Muscle of leg (tissue), 11 donors: ENCODE results near the gene PIK3C2G. TPM values are rescaled to one million over a fixed set of nuclear protein-coding genes. Genes with fewer than 3 reads are reported as not detected.

Source experiments
- DNase-seq: peaks from one replicate; pipeline ENCODE4 v3.0.0; 2013
- H3K27ac ChIP-seq: one replicate; pipeline ENCODE4 v1.5.1; 2013; ENCODE audit warnings: mild to moderate bottlenecking, low read length, control low read depth
- H3K27me3 ChIP-seq: one replicate; pipeline ENCODE4 v1.6.1; 2013; ENCODE audit warnings: low read length; ENCODE audit not compliant: control insufficient read depth, insufficient read depth
- H3K36me3 ChIP-seq: one replicate; pipeline ENCODE4 v1.6.1; 2013; ENCODE audit warnings: low read length; ENCODE audit not compliant: control insufficient read depth, insufficient read depth
- H3K4me1 ChIP-seq: one replicate; pipeline ENCODE4 v1.6.1; 2013; ENCODE audit warnings: low read length; ENCODE audit not compliant: control insufficient read depth, insufficient read depth
- H3K4me3 ChIP-seq: one replicate; pipeline ENCODE4 v1.5.1; 2013; ENCODE audit warnings: low read length, control low read depth
- H3K9me3 ChIP-seq: replicated peaks from 2 replicates; pipeline ENCODE4 v1.6.1; 2013; ENCODE audit warnings: low read depth, low read length; ENCODE audit not compliant: control insufficient read depth
- WGBS: methylation state at CpG from one replicate; pipeline ENCODE4 v1.1.5; 2013; ENCODE audit warnings: missing lambda C conversion rate; ENCODE audit not compliant: insufficient coverage; 5-methylcytosine and 5-hydroxymethylcytosine counted together
- polyA plus RNA-seq, 8 donors: library from polyadenylated mRNA; unstranded; fragments of 120-200 nt; gene quantifications; one replicate each; pipeline versions ENCODE4 v1.2.1 to v1.2.3, GENCODE V29; 2013; ENCODE audit warnings: inconsistent platforms in 1 of 8, low replicate concordance in 1 of 8; ENCODE audit not compliant: insufficient read length in 8 of 8, insufficient read depth in 1 of 8
- total RNA-seq: library from RNA; stranded (reverse); fragments of 120-200 nt; gene quantifications from one replicate; pipeline ENCODE4 v1.2.4, GENCODE V29; 2013

The PIK3C2G gene
- total and polyA plus RNA-seq, 9 donors: 0.04 to 1.3 (median 0.27) TPM

GRCh38 chr12:18567787-18568186 is 306.5 kb downstream of the PIK3C2G start:
- Histone ChIP-seq H3K27ac (no peak overlapping the region), H3K4me1 (no peaks in the 10 kb centered on the region), H3K9me3 (no peaks in the 10 kb centered on the region), H3K4me3 (no peak overlapping the region), H3K36me3 (no peaks in the 10 kb centered on the region), H3K27me3 (no peaks in the 10 kb centered on the region)
- 60% methylated on average over 1 of the region's 2 CpGs for WGBS
- no peak for DNase-seq

DNA sequence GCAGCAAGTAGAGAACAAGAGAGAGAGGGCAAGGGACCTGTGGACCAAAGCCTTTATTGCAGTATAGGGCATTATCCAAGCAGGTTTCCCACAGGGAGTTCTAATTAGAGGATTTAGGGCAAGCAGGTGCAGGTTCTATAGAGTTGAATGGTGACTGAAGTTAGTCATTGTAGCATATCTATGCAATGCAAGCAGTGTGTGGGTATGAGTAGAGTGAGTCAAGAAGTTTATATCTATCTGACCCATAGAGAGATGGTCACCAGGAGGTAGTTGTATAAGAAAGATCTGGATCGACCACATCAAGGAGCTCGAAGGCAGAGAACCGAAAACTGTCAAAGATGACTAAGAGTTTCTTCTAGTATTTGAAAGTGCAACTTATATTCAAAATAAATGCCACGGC is 309.2 kb downstream of the PIK3C2G start:
- H3K9me3 ChIP-seq: no peaks in the 10 kb centered on the region
- H3K27me3 ChIP-seq: no peaks in the 10 kb centered on the region
- no peak overlapping the region for H3K4me3 ChIP-seq
- H3K36me3 ChIP-seq: no peaks in the 10 kb centered on the region
- no peak for DNase-seq
- WGBS: no CpG with 5 or more reads among the region's 4 CpGs
- H3K4me1 ChIP-seq: no peaks in the 10 kb centered on the region
- H3K27ac ChIP-seq: no peak overlapping the region

- Histone ChIP-seq H3K4me1 (no peaks in the 10 kb centered on the region), H3K36me3 (no peaks in the 10 kb centered on the region), H3K4me3 (no peak overlapping the region), H3K27ac (no peak overlapping the region), H3K27me3 (no peaks in the 10 kb centered on the region), H3K9me3 (no peaks in the 10 kb centered on the region)
- WGBS: no CpG with 5 or more reads among the region's 1 CpG
- no peak for DNase-seq
These were observed 314.8 kb downstream of the PIK3C2G start for GRCh38 chr12:18576104-18576626.

DNA sequence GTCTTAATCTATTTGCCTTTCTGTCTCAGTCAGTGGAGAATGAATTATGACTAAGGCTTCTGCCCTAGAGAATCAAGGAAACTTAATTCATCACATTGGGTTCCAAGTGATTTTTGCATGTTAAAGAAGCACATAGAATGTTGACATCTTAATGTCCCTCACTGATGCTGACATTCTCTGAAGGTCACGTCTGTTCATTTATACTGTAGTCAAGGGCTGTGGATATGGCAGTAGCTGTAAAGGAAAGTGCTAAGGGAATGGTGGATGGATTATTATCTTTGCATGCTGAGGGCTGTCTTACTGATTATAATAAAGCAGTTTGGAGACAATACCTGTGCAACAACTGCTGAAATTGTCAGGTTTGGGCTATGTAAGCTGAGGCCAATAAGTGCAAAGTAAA is 315.3 kb downstream of the PIK3C2G start:
- H3K4me1 ChIP-seq: no peaks in the 10 kb centered on the region
- no peak overlapping the region for H3K4me3 ChIP-seq
- WGBS: 75% methylated on average over 1 of the region's 1 CpG
- H3K36me3 ChIP-seq: no peaks in the 10 kb centered on the region
- H3K27me3 ChIP-seq: no peaks in the 10 kb centered on the region
- no peak for DNase-seq
- no peaks in the 10 kb centered on the region for H3K9me3 ChIP-seq
- H3K27ac ChIP-seq: no peak overlapping the region

DNA sequence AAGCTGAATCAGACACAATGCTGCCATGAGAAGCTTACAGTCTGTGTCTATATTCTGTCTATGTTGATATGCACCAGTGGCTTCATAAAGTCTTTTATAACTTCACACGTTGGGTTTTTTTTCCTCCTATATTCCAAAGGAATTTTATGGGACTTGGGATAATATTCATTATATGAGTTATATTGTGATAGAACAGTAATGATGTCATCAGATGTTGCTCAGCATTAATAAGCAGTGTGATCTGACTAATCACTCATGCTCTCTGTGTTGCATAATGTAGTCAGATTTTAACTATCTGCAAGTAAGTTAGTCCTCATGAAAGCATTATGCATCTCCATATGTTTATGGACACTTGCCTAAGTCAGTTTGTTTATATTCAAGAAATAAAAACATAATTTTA is 316.9 kb downstream of the PIK3C2G start:
- Histone ChIP-seq H3K27me3 (no peaks in the 10 kb centered on the region), H3K27ac (no peak overlapping the region), H3K4me1 (no peaks in the 10 kb centered on the region), H3K36me3 (no peaks in the 10 kb centered on the region), H3K9me3 (no peaks in the 10 kb centered on the region), H3K4me3 (no peak overlapping the region)
- WGBS: no CpG with 5 or more reads among the region's 1 CpG
- no peak for DNase-seq

GRCh38 chr12:18580291-18580690 is 319.0 kb downstream of the PIK3C2G start:
- H3K4me1 ChIP-seq: no peaks in the 10 kb centered on the region
- peak; percentile 77 for DNase-seq
- no peaks in the 10 kb centered on the region for H3K27me3 ChIP-seq
- H3K27ac ChIP-seq: peak overlapping the region; percentile 23
- no peak overlapping the region for H3K4me3 ChIP-seq
- H3K36me3 ChIP-seq: no peaks in the 10 kb centered on the region
- WGBS: no CpG with 5 or more reads among the region's 3 CpGs
- peaks cover 3% of the 10 kb centered on the region for H3K9me3 ChIP-seq

- Histone ChIP-seq H3K9me3 (peaks cover 3% of the 10 kb centered on the region), H3K27ac (peak overlapping the region; percentile 23), H3K4me1 (no peaks in the 10 kb centered on the region), H3K27me3 (no peaks in the 10 kb centered on the region), H3K36me3 (no peaks in the 10 kb centered on the region), H3K4me3 (no peak overlapping the region)
- peak; percentile 71 for DNase-seq
- no CpG with 5 or more reads among the region's 2 CpGs for WGBS
These were observed 319.4 kb downstream of the PIK3C2G start for GRCh38 chr12:18580706-18581105.

DNA sequence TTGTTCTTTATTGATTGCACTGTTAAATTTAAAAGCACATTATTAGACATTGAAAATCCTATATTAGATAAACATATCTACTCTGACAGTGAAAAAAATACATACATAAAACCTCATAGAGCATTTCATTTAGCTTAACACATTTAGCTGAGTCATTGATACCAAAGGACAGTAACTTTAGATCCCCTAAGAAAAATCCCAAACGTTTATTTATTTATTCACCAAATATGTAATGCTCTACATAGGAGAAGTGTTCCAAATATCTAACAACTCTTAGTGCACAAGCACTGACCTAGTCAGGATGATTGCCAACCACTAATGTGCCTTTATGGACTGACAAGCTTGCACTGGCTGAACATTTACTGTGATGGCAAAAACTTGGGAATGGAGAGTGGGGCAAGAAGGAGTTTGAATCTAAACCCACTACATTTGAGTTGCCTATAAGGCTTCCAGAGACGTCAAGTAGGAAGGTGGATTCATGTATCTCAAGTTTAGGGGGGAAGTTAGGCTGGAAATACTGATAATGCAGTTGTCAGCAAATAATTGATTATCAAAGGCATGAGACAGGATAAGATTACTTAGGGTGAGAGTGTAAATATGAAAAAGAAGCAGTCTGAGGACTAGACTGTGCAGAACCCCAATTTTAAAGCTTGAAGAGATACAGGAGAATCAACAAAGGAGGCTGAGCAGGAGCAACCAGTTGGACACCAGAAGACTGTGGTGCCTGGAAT is 320.1 kb downstream of the PIK3C2G start:
- 100% methylated on average over 1 of the region's 2 CpGs for WGBS
- no peak overlapping the region for H3K27ac ChIP-seq
- H3K36me3 ChIP-seq: no peaks in the 10 kb centered on the region
- H3K27me3 ChIP-seq: no peaks in the 10 kb centered on the region
- H3K4me1 ChIP-seq: no peaks in the 10 kb centered on the region
- H3K9me3 ChIP-seq: peaks cover 3% of the 10 kb centered on the region
- DNase-seq: peak; percentile 38
- H3K4me3 ChIP-seq: no peak overlapping the region

DNA sequence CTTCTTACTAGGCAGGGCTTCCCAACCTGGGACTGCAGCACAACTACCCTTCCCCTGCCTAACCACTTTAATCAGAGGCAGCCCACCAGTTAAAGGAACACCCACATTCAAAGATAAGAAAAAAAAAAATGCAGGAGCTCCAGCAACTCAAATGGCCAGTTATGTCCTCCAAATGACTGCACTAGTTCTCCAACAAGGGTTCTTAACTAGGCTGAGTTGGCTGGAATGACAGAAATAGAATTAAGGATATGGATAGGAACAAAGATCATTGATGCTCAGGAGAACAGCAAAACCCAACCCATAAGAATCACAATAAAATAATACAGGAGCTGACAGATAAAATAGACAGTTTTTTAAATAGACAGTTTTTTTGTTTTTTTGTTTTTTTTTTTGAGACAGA is 322.3 kb downstream of the PIK3C2G start:
- Histone ChIP-seq H3K27ac (no peak overlapping the region), H3K9me3 (peaks cover 3% of the 10 kb centered on the region), H3K4me3 (no peak overlapping the region), H3K4me1 (no peaks in the 10 kb centered on the region), H3K36me3 (no peaks in the 10 kb centered on the region), H3K27me3 (no peaks in the 10 kb centered on the region)
- no peak for DNase-seq

DNA sequence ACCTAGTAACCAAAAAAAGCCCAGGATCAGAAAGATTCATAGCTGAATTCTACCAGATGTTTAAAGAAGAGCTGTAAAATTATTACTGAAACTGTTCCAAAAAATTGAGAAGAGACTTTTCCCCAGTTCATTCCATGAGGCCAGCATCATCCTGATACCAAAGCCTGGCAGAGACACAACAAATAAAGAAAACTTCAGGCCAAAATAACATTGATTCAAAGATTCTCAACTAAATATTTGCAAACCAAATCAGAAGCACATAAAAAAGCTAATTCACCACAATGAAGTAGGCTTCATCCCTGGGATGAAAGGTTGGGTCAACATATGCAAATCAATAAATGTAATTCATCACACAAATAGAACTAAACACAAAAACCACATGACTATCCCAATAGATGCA is 325.3 kb downstream of the PIK3C2G start:
- no peak overlapping the region for H3K27ac ChIP-seq
- no peaks in the 10 kb centered on the region for H3K36me3 ChIP-seq
- DNase-seq: no peak
- H3K4me3 ChIP-seq: no peak overlapping the region
- peaks cover 3% of the 10 kb centered on the region for H3K9me3 ChIP-seq
- no peaks in the 10 kb centered on the region for H3K27me3 ChIP-seq
- no peaks in the 10 kb centered on the region for H3K4me1 ChIP-seq

DNA sequence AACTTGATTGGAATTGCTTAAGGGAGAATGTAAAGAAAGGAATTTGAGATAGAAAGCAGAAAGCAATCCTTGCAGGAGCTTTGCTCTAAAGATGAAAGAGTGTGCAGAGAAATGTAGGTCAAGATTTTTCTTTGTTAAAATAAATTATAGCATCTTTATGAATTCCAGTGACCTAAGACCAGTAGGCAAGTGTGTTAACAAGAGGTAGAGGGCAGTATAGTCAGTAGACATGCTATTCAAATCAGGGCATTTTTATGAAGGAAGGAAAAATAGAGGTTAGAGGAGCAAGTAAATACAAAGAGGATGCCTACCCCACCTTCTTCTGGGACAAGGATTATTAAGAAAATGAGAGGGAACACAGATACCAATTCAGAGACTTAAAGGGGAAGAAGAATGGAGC is 328.0 kb downstream of the PIK3C2G start:
- Histone ChIP-seq H3K4me1 (no peaks in the 10 kb centered on the region), H3K4me3 (no peak overlapping the region), H3K9me3 (no peaks in the 10 kb centered on the region), H3K36me3 (no peaks in the 10 kb centered on the region), H3K27ac (no peak overlapping the region), H3K27me3 (no peaks in the 10 kb centered on the region)
- no peak for DNase-seq
